SHP77 (cell line): ENCODE data around the gene CPHXL2.

Experiments
- DNase-seq, 2 experiments: peaks; one replicate each; lab custom pipeline; 2025; lab: John Stamatoyannopoulos, UW

Gene CPHXL2

DNA sequence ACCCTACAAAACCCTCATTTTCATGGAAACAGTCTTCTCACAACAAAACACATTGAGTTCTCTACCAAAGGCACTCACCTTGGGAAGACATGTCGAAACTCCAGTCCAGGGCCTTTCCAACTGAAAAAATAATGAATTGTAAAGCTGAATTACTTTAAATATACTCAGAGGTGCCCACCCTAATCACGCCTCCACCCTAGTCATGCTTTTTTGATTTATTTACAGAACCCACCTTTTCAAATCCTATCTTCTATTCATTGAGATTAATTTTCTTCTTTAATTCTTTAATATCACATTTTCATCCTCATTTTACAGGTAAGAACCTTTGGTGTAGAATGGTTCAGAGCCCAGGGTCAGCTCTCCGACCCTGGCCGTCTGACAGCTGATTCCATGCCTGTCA is at the start of gene CPHXL2:
TSS of gene CPHXL2 (minus strand) at position 101 of the 400 bp plus-strand sequence. CDS start at position 91, 10 bp downstream.
- no peak for DNase-seq

- no peak for DNase-seq
Measured at GRCh38 chr16:75726390-75726789, 49.6 kb upstream of the CPHXL2 start, which contains the start of gene CPHXL. Gene CPHXL, minus strand, starts transcription at chr16:75726490. Its CDS starts 48 bp downstream, at chr16:75726442.

GRCh38 chr16:75718452-75718851 is 41.6 kb upstream of the CPHXL2 start:
- DNase-seq: no peak

- DNase-seq: no peak
Measured at GRCh38 chr16:75714661-75715060, 37.9 kb upstream of the CPHXL2 start.

DNA sequence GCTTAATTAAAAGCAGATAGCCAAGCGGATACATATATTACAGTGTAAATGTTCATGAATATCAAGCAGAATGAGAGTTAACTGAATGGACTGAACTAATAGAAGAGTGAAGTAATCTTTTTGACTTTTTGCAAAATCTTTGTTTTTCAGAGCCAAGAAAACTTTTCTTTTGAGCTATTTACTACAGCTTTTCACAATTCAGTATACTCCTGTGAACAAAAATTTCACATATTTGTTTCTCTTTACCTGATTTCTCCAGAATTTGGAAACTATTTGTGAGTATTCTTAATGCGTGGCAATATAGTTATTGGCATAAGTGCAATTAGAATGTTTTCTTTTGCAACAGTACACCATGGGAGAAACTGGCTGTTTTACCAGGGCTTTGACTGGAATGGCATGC is 33.5 kb upstream of the CPHXL2 start:
- no peak for DNase-seq

DNA sequence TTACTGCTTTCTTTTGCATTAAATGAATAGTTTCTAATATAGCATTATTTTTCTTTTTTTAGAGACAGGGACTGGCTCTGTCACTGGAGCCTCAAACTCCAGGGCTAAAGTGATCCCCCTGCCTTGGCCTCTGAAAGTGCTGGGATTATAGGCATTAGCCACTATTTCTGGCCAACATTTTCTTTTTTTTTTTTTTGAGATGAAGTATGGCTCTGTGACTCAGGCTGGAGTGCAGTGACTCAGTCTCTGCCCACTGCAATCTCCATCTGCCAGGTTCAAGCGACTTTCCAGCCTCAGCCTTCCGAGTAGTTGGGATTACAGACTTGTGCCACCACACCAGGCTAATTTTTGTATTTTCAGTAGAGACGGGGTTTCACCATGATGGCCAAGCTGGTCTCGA is 26.5 kb upstream of the CPHXL2 start:
- no peak for DNase-seq

DNA sequence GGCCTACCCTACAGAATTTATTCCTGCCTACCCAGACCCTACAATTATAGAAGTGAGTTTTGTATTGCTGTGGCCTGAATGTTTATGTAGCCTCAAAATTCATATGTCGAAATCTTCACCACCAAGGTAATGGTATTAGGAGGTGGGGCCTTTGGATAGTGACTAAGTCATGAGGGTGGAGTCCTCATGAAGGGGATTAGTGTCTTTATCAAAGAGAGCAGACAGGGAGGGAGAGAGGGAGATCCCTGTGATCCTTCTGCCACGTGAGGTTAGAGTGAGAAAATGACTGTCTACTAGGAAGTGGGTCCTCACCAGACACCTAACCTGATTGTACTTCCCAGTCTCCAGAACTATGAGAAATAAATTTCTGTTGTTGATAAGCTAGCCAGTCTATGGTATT is 25.4 kb upstream of the CPHXL2 start:
- no peak for DNase-seq

GRCh38 chr16:75701361-75701760 is 24.6 kb upstream of the CPHXL2 start, which contains the start of gene DUXB:
Gene DUXB, minus strand, starts transcription at chr16:75701461. Its CDS starts 43 bp downstream, at chr16:75701418.
- no peak for DNase-seq

DNA sequence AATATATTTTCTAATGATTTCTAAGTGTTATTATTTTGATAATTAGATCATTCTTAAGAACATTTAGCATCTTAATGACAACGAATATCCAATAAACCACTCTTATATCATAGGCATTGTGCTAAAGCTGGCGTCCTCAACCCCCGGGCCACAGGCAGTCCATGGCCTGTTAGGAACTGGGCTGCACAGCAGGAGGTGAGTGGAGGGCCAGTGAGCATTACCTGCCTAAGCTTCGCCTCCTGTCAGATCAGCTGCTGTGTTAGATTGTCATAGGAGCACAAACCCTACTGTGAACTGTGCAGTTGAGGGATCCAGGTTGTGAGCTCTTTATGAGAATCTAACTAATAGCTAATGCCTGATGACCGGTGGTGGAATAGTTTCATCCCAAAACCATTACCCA is 20.8 kb upstream of the CPHXL2 start:
- no peak for DNase-seq

DNA sequence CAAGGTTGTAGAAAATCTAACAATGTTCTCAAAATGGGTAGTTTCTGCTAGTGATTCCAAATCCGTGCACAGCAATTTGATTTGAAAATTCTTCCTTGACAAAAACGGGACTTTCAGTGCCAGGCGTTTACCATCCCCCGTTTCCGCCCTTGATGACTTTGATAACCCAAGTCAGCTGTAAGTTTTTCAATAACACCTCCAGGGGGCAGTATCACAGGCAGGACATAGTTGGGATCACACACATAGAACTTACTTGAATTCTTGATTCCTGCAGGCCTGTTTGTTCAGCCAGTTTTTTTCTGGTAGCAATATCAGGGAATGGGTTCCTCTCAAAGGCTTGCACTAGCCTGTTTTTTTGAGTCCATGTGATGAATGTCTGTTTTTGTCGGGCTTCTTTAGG is 18.9 kb upstream of the CPHXL2 start:
- peak in 1 of 2 experiments; percentile 6 for DNase-seq

GRCh38 chr16:75687361-75687760 is 10.6 kb upstream of the CPHXL2 start:
- no peak for DNase-seq

DNA sequence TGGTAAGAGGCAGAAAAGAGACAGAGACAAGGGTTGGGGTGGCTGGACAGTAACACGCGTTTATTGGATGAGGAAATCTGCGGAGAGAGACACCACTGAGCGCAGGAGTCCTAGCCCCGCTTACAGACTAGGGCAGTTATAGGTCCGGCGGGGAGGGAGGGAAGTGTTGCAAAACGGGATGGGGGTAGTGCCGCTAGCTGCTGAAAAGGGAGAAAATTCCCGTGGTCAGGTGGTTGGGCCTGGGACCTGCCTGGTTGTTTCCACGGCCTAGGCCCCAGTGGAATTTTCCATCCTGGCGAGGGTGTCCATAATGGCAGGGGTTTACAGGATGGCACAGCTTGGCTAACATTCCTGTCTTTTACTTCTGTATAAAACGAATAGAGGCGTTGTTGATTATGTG is 5.5 kb upstream of the CPHXL2 start:
- no peak for DNase-seq

- no peak for DNase-seq
Measured at GRCh38 chr16:75679366-75679765, 2.6 kb upstream of the CPHXL2 start.

- no peak for DNase-seq
Measured at GRCh38 chr16:75667503-75667902, 9.3 kb downstream of the CPHXL2 start.

GRCh38 chr16:75660726-75661302 is 16.0 kb downstream of the CPHXL2 start:
- DNase-seq: no peak

DNA sequence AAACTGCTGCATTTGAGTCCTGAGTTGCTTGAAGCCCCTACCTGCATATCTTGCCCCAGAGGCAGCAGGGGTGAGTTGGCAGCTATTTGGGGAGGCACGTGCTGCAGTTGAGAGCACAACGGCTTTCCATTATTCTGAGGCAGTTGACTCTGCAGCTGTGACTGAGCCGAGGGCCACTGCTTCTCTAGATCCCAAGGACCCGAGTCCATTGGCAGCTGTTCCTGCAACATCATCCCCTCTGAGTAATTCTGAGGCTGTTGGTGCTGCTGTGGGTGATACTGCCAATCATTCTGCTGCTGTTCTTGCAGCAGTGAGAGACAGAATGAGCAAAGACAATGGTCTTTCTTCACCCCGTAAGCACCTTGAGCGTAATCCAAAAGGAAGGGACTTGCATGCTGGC is 16.5 kb downstream of the CPHXL2 start:
- DNase-seq: no peak

DNA sequence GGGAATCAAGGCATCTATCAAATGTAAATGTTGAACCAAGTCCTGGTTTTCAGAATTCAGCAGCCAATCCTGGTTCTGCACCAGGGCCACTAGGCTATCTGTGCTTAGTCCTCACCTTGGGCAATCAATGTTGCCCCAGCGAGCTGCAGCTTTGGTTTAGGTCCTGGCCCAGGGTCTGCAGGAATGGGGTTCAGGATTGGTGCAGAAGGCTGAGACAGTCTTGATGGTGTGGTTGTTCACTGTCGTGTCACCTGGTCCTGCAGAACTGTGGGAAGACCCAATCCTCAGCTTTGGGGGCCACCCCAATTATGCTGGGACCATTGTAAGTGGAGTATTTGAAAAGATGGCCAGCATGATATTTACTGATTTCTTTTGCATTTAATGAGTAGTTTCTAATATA is 18.6 kb downstream of the CPHXL2 start:
- DNase-seq: no peak

DNA sequence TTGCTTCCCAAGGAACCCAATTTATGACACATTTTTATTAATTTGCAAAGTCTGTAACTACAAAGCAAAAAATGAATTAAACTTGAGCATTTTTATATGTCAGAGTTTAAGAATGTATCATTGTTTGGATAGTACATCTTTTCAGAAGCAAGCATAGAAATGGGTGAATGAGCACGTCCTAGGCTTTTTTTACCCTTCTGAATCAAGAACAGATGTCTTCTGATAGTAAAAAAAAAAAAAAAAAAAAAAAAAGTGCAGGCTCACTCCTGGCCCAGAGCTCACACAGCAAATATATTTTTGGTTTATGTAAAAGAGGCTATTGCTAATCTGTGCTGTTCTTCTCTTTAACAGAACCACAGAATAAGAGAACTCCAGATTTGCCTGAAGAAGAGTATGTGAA is 22.9 kb downstream of the CPHXL2 start:
- DNase-seq: no peak

DNA sequence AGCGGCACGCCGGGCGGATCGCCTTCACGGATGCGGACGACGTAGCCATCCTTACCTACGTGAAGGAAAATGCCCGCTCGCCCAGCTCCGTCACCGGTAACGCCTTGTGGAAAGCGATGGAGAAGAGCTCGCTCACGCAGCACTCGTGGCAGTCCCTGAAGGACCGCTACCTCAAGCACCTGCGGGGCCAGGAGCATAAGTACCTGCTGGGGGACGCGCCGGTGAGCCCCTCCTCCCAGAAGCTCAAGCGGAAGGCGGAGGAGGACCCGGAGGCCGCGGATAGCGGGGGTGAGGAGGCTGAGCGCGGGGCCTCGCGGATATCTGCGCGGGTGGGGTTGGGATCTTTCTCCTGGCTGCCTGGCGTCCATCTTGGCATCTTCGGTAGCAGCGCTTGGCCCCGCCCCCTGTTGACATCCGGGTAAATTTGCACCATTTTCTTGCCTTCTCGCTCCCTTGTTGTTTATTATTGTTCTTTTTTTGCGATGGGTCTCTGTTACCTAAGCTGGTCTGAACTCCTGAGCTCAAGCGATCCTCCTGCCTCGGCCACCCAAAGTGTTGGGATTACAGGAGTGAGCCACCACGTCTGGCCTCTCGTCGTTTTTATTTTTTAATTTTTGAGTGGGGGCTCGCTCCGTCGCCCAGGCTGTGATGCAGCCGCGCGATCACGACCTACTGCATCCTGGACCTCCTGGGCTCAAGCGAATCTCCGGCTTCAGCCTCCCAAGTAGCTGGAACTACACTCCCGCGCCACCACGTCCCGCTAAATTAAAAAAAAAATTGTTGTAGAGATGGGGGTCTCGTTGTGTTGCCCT is 28.3 kb downstream of the CPHXL2 start:
- DNase-seq: peak; percentile 64 to 73

DNA sequence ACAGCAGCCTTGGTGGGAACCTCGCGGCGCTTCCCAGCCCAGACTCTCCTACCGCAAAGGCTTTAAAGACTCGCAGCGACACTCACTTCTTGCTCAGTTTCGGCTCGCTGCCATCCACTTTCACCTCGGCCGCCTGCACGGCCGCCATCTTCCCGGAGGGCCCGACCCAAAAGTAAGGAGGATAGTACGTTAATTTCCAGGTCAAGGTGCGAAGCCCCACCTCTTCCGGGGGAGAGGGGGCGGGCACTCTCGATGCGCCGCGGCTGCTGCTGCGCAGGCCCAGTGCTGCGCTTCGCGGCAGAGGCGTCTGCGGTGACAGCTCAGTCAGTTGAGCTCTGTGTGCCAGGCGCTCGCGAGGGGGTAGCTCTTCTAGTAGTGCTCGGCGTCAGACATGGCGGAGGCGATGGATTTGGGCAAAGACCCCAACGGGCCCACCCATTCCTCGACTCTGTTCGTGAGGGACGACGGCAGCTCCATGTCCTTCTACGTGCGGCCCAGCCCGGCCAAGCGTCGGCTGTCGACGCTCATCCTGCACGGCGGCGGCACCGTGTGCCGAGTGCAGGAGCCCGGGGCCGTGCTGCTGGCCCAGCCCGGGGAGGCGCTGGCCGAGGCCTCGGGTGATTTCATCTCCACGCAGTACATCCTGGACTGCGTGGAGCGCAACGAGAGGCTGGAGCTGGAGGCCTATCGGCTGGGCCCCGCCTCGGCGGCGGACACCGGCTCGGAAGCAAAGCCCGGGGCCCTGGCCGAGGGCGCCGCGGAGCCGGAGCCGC is 29.1 kb downstream of the CPHXL2 start, which contains the start of the genes KARS1 and TERF2IP:
TSS of gene KARS1 (minus strand) at position 174 of the 773 bp plus-strand sequence. CDS start at position 148, 26 bp downstream.
TSS of gene TERF2IP (plus strand) at position 282 of the 773 bp plus-strand sequence. CDS start at position 392, 110 bp downstream.
- DNase-seq: peak; percentile 91 to 95

DNA sequence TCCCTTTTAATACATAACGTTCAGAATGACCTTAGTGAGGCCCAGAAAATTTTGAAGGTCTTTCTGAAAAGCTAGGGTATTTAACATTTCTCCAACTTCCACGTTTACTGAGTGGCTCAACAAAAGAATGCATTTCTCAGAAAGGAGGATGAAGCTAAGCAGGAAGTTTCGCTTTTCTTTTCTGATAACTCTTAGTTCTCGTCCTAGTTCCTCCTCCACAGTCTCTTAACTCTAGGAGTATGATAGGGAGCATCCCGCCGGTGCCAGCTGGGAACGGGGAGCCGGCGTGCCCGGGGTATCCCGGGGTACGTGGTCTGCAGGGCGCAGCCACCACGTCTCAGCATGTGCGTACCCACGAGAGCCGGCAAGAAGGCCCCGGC is 29.7 kb downstream of the CPHXL2 start:
- DNase-seq: no peak

GRCh38 chr16:75644240-75645012 is 32.4 kb downstream of the CPHXL2 start:
- DNase-seq: no peak
